NOMO-1 (cell line): ENCODE measurements around the gene TIMP4.
A peak's percentile ranks its signal among the peaks of the same experiment; 100 is the strongest.

Experiments
- DNase-seq, 2 experiments: peaks; one replicate each; lab custom pipeline; 2025; ENCODE audit not compliant: unreplicated experiment in 2 of 2; lab: John Stamatoyannopoulos, UW

The TIMP4 gene

DNA sequence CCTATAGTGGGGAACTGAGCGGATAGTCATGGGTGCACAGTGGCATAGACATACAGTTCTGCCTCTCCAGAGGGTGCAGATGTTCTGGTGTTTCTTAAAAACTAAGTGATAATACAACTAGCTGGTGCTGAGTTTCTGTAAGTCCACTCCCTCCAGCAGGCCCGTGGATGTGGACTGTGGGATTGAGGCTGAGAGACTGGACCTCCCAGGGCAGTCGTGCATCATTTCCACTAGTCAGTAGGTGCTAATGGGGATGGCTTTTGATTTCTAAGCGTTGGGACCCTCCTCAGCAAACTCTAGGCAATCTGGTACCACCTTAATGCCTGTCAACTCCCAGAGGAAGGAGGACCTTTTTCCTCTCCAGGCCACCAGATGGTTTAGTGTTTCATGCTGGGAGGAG lies 27.3 kb upstream of the TIMP4 start:
- no peak for DNase-seq

GRCh38 chr3:12185172-12185710 lies 26.5 kb upstream of the TIMP4 start:
- no peak for DNase-seq

GRCh38 chr3:12184541-12184940 lies 25.8 kb upstream of the TIMP4 start:
- no peak for DNase-seq

DNA sequence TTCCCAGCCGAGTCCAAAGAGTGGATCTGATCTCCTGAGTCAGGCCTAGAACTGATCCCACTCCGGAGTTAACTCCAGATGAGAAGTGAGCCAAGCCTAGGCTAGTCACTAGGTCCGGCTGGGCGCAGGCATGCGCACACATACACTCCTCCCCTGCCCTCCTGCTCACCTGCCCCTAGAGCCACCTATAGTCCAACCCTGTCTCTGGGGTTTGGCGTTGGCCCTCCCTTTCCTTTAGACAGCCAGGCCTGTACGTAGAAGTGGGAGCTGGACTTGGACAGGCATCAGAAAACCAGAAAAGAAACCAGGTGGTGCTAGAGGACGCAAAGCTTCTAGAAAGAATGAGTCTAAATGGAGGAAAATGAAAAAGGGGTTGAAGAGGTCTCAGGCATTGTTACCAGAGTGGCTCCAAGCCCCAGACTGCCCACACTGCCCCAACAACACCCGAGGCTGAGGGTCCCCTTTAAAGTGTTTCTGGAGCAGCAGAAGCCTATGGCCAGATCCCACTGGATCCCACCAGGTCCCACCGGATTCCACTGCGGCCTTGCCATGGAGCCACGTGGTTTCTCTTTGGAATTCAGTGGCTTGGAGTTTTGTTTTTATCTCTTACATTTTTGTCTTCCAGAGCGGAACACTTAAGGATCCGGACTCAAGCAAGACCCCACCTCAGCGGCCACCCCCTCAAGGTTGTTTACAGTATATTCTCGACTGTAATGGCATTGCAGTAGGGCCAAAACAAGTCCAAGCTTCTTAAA lies 24.2 kb upstream of the TIMP4 start:
- DNase-seq: no peak

DNA sequence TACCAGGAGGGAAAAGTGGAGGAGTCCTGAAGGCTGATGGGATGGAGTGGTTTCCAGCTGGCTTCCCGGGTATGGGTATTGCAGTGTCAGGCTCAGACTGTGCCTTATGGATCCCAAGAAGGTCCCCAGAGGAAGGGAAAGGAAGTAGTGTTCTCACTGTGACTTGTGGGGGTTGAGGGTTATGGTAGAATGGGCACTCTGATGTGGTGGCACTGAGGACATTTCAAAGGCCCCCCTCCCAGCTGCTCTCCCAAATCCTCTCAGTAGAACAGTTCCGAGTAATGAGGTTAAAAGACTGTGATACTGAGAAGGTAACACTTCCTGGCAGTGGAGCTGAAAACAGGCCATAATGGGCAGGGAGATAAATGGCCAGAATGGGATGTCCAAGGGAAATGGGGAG lies 23.1 kb upstream of the TIMP4 start:
- no peak for DNase-seq

DNA sequence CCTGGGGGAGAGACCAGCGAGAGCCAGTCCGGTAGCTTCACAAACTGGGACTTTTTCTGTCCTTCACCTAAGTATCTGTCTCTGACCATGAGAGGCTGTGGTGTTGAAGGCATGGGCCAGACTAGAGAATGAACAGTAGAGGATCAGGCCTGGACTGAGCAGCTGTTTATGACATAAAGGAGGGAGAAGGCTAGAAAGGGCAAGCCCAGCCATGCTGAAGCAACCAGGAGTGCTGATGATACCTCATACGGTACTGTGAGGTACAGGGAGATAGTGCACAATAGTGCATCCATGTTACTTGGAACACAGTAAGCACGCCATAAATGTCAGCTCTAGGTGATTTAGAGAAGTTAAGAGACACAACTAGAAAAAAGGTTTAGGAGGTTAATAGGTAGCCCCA lies 22.6 kb upstream of the TIMP4 start:
- DNase-seq: no peak

GRCh38 chr3:12180631-12181030 lies 21.9 kb upstream of the TIMP4 start:
- no peak for DNase-seq

GRCh38 chr3:12180218-12180617 lies 21.5 kb upstream of the TIMP4 start:
- DNase-seq: no peak

- no peak for DNase-seq
These were observed 20.7 kb upstream of the TIMP4 start for GRCh38 chr3:12179441-12179840.

DNA sequence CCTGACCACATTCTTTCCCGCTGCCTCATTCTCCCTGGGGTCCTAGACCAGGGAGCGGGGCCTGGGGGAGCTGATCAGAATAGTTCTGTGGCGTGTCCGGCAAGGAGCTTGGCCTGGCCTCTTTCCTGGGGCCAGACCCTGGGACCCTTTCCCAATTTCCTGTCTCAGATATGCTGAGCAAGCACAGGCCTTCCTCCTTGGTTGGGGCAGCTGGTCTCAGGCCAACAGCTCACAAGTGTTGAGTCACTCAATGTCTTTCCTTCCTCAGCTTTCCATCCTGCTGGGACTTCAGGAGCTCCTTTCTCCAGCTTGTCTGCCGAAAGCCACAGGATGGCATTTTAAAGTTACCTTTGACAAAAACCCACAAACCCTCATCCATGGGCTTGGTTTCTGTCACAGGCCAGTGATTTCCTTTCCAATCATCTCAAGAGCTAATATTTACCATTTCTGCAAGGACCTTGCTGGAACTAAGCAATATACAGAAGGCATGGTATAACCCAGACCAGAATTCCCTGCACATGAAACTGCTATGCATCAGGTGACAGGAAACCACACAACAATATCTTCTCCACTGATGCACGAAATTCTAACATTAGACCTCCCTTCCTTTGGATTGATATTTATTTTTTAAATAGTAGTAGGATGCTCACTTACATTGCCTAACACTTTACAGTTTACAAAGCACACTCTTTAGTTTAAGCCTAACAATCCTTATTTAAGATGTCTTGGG lies 19.5 kb upstream of the TIMP4 start:
- DNase-seq: no peak

DNA sequence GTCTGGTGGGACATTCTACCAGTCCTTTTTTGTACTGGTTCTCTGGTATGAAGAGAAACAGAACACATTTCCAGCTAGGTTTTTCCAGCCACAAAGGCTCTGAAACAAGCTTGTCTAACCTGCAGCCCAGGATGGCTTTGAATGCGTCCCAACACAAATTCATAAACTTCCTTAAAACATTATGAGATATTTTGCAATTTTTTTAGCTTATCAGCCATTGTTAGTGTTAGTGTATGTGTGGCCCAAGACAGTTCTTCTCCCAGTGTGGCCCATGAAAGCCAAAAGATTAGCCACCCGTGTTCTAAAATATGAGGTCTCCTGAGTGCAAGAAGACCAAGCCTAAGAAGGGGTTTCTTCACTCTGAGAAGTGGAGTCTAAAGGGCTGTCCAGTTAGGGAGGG lies 18.4 kb upstream of the TIMP4 start:
- DNase-seq: peak in 1 of 2 experiments; percentile 11

GRCh38 chr3:12175844-12176453 lies 17.2 kb upstream of the TIMP4 start:
- DNase-seq: peak in 1 of 2 experiments; percentile 30

DNA sequence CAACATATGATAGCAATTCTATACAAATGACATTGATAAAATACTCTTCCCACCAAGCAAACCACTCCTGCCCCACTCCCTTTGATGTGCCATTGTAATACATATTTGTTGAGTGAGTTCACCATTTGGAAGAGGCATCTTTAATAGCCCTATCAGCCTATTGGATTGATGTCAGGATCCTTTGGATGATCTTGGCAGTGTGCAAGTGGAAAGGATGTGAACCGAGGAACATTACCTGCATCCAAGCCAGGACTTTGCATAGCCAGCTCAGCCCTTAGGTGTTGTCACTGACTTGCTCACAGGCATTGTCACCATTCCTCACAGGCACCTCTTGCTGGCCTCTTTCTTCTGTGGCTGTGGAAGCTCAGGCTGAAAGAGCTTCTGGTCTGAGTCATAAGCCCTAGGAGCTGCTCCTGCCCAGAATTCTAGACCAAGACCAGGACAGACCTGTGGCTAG lies 16.5 kb upstream of the TIMP4 start:
- no peak for DNase-seq

GRCh38 chr3:12170207-12170606 lies 11.5 kb upstream of the TIMP4 start:
- DNase-seq: peak; percentile 62 to 77

- DNase-seq: no peak
These were observed 7.2 kb upstream of the TIMP4 start for GRCh38 chr3:12165909-12166308.

GRCh38 chr3:12159227-12159601 lies 502 bp upstream of the TIMP4 start:
- DNase-seq: no peak

DNA sequence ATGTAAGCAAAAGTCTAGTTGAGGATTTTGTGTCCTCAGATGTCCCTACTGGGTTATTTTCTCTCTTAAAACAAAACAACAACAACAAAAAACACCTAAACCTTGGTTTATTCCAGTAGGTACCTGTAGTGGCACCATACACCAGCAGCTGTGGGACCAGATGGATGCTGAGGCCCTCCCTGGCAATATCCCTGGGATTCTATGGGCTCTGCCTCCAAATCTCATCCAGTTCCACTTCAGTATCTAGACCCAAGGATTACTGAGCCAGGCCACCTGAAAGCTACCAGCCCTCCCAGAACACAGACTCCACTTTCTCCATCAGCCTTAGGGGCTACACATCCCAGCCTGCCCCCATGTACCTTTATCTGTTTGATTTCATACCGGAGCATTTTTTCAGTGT lies 1.7 kb downstream of the TIMP4 start:
- no peak for DNase-seq

- no peak for DNase-seq
These were observed 2.9 kb downstream of the TIMP4 start for GRCh38 chr3:12155828-12156227.

- no peak for DNase-seq
These were observed 3.4 kb downstream of the TIMP4 start for GRCh38 chr3:12155264-12155663.

GRCh38 chr3:12154151-12154550 lies 4.6 kb downstream of the TIMP4 start:
- no peak for DNase-seq

- no peak for DNase-seq
These were observed 8.6 kb downstream of the TIMP4 start for GRCh38 chr3:12150112-12150511.

- DNase-seq: no peak
These were observed 9.7 kb downstream of the TIMP4 start for GRCh38 chr3:12149029-12149428.
